K562 (cell line): ENCODE results near the gene PRR29. TPM values are rescaled to one million over a fixed set of nuclear protein-coding genes. Genes with fewer than 3 reads are reported as not detected.

Source experiments
- BHLHE40 ChIP-seq: IDR thresholded peaks from 2 replicates; pipeline ENCODE4 v1.6.1; 2011; ENCODE audit warnings: low read length, improper control_type of control experiment
- CREB1 ChIP-seq, 2 experiments: sonication (generic) in 1 of 2; formaldehyde crosslinking in 1 of 2; IDR thresholded peaks; 2 replicates each; pipeline versions ENCODE4 v1.6.1 to v1.8.0; 2012 to 2022; ENCODE audit warnings: inconsistent platforms in 1 of 2, mild to moderate bottlenecking in 1 of 2, missing genetic modification reagents in 1 of 2, moderate library complexity in 1 of 2
- HMGN3 ChIP-seq: IDR thresholded peaks from 2 replicates; pipeline ENCODE4 v1.6.1; 2011; ENCODE audit warnings: borderline replicate concordance, low read depth, mild to moderate bottlenecking, mixed read lengths, low read length; ENCODE audit not compliant: insufficient read length; ENCODE audit errors: extremely low read depth
- IRF9 ChIP-seq: fragments of 450-650 bp; IDR thresholded peaks from 2 replicates; pipeline ENCODE4 v1.6.1; 2016; ENCODE audit warnings: missing biosample characterization, missing genetic modification characterization
- MAX ChIP-seq: sonication (generic); formaldehyde crosslinking; IDR thresholded peaks from 2 replicates; pipeline ENCODE4 v1.9.0; 2022; ENCODE audit warnings: mild to moderate bottlenecking, missing genetic modification reagents
- MCM5 ChIP-seq: fragments of 450-650 bp; IDR thresholded peaks from 2 replicates; pipeline ENCODE4 v1.6.1; 2016; ENCODE audit warnings: low read depth
- MITF ChIP-seq: IDR thresholded peaks from 2 replicates; pipeline ENCODE4 v1.6.1; 2014; ENCODE audit warnings: antibody characterized with exemption
- MNT ChIP-seq, 2 experiments: fragments of 450-650 bp; conservative IDR thresholded peaks; 2 replicates each; pipeline ENCODE4 v1.6.1; 2017; ENCODE audit warnings: mild to moderate bottlenecking in 2 of 2, moderate library complexity in 2 of 2
- MXI1 ChIP-seq: IDR thresholded peaks from 2 replicates; pipeline ENCODE4 v1.6.1; 2011; ENCODE audit warnings: low read depth, mild to moderate bottlenecking, improper control_type of control experiment, low read length
- MYC ChIP-seq, 2 experiments: fragments of 250-450 bp in 1 of 2; sonication (Bioruptor Pico) in 1 of 2; IDR thresholded peaks; 2 replicates each; pipeline versions ENCODE4 v1.5.1 to v1.6.1; 2012 to 2021; ENCODE audit warnings: low read depth in 2 of 2, borderline replicate concordance in 1 of 2, improper control_type of control experiment in 1 of 2, low read length in 1 of 2, mild to moderate bottlenecking in 1 of 2, moderate library complexity in 1 of 2
- NFRKB ChIP-seq: fragments of 450-650 bp; IDR thresholded peaks from 2 replicates; pipeline ENCODE4 v1.6.1; 2016; ENCODE audit warnings: low read depth
- POLR2G ChIP-seq: fragments of 200-400 bp; formaldehyde crosslinking; IDR thresholded peaks from 2 replicates; pipeline ENCODE4 v1.6.1; 2017; ENCODE audit warnings: low read depth, mild to moderate bottlenecking, antibody characterized with exemption, low read length, moderate library complexity
- SOX6 ChIP-seq: fragments of 450-650 bp; IDR thresholded peaks from 2 replicates; pipeline ENCODE4 v1.6.1; 2014; ENCODE audit warnings: mild to moderate bottlenecking
- TGIF2 ChIP-seq: sonication (generic); formaldehyde crosslinking; IDR thresholded peaks from 2 replicates; pipeline ENCODE4 v1.8.1; 2022; ENCODE audit warnings: mild to moderate bottlenecking, missing genetic modification reagents, moderate library complexity
- ZNF143 ChIP-seq: sonication (generic); formaldehyde crosslinking; IDR thresholded peaks from 2 replicates; pipeline ENCODE4 v1.9.0; 2022; ENCODE audit warnings: mild to moderate bottlenecking, missing genetic modification reagents
- ZNF408 ChIP-seq: fragments of 250-450 bp; sonication (Bioruptor Pico); IDR thresholded peaks from 2 replicates; pipeline ENCODE4 v1.4.0; 2020; ENCODE audit warnings: low read depth, mild to moderate bottlenecking, moderate library complexity
- ZNF740 ChIP-seq, 3 experiments: fragments of 200-800 bp in 1 of 3; sonication (Bioruptor generic) in 1 of 3; sonication (generic) in 1 of 3; formaldehyde crosslinking in 1 of 3; IDR thresholded peaks; 2 replicates each; pipeline versions ENCODE4 v1.6.1 to v1.8.0; 2016 to 2022; ENCODE audit warnings: mild to moderate bottlenecking in 2 of 3, missing compliant biosample characterization in 2 of 3, missing genetic modification characterization in 2 of 3, missing genetic modification reagents in 1 of 3
- polyA plus RNA-seq, 8 experiments: library from polyadenylated mRNA; depleted of rRNA in 4 of 8; stranded (reverse) in 5 of 8; unstranded in 3 of 8; fragments of >200 nt; fragmentation: Nextera tagmentation in 2 of 8; fragmentation: Illumina TruSeq in 1 of 8; extraction: Ambion mirVana in 2 of 8; extraction: Trizol in 1 of 8; gene quantifications; 2 replicates each; pipeline versions ENCODE4 v1.2.1 to v1.2.3, GENCODE V29; 2011 to 2014; ENCODE audit warnings: inconsistent platforms in 1 of 8, missing spikeins in 1 of 8
- total RNA-seq, 7 experiments: library from RNA; depleted of rRNA in 6 of 7; stranded (reverse); fragments of >200 nt in 6 of 7; fragmentation: Illumina TruSeq in 2 of 7; extraction: Trizol in 2 of 7; gene quantifications; 2 replicates each; pipeline versions ENCODE4 v1.2.1 to v1.2.3, GENCODE V29; 2011 to 2021; ENCODE audit warnings: low replicate concordance in 1 of 7
- TF ChIP-seq, protein P1 (sequence below): fragments of 200-800 bp; sonication (Bioruptor generic); IDR thresholded peaks from 2 replicates; pipeline ENCODE4 v1.6.1; 2017; ENCODE audit warnings: missing genetic modification characterization, missing compliant biosample characterization

PRR29 gene
- total and polyA plus RNA-seq, 9 of the 15 experiments (the other 6 are each of a cell fraction or from before 2014, with no cell fraction given): 0.08 to 0.58 (median 0.15) TPM; not detected in 5

DNA sequence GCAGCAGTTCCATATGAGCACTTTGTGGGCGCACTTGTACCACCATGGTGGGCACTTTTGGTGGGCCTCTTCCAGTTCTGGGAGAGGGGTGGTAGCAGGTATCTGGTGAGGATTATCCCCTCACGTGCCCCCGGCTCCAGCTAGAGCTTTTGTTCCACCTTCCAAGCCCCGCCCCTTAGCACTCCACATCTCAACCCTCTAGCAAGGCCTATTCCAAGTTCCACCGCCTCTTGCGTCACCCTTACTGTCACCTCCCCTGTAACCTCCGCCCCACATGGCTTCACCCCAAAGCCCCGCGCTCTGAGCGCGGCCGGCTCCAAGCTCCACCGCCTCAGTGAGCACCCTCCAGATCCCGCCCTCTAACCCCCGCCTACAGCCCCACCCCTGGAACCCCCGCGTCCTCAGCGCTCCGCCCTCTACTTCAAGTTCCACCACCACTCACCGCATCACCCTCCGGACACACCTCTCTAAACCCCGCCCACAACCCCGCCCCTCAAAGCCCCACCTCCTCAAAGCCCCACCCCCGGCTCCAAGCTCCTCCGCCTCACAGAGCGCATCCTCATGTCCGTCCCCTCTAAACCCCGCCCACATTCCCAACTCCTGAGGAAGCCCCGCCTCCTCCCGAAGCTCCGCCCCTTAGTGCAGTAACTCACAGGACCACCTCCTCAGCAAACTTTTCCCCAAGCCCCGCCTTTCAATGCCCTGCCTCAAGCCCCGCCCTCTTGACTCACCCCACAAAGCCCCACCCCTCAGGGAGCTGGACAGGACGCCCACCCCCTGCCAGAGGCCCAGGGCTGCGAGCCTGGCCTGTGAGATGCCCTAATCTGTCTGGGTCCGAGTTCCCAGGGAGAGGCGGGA, 36.6 kb upstream of the PRR29 start (continued):
- TF ChIP-seq MNT (conservative IDR thresholded peaks at IDR 0.05): peak in 1 of 2 experiments; percentile 75; a peak in 3 of 4 replicates
- TF ChIP-seq POLR2G: peak; percentile 41
- peak; percentile 33 for TF ChIP-seq HMGN3
- peak; percentile 87 for TF ChIP-seq MYC (IDR thresholded peaks at IDR 0.05; ENCODE audit: low read depth, low read length)
- TF ChIP-seq MYC (CRISPR knock-in tag; IDR thresholded peaks at IDR 0.05; ENCODE audit: borderline replicate concordance, low read depth): no peak
- no peak for TF ChIP-seq ZNF408 (CRISPR knock-in tag)
- peak; percentile 62 for TF ChIP-seq SOX6
- no peak for TF ChIP-seq ZNF740 (CRISPR knock-in tag; IDR thresholded peaks at IDR 0.05)
- no peak for TF ChIP-seq ZNF740 (tag; IDR thresholded peaks at IDR 0.05)
- TF ChIP-seq CREB1 (IDR thresholded peaks at IDR 0.05): 0 out of 2 replicates have a peak, but pooled peaks have one; percentile 29
- TF ChIP-seq CREB1 (CRISPR knock-in tag; IDR thresholded peaks at IDR 0.05): no peak
- TF ChIP-seq ZNF143 (CRISPR knock-in tag): no peak
- TF ChIP-seq MXI1: peak; percentile 14; the same call in 1 of the 2 replicates
- TF ChIP-seq IRF9 (tag): 0 out of 2 replicates have a peak, but pooled peaks have one; percentile 45
- 0 out of 2 replicates have a peak, but pooled peaks have one; percentile 6 for TF ChIP-seq NFRKB
- no peak for TF ChIP-seq MCM5
- no peak for TF ChIP-seq MITF
- TF ChIP-seq, protein P1, sequence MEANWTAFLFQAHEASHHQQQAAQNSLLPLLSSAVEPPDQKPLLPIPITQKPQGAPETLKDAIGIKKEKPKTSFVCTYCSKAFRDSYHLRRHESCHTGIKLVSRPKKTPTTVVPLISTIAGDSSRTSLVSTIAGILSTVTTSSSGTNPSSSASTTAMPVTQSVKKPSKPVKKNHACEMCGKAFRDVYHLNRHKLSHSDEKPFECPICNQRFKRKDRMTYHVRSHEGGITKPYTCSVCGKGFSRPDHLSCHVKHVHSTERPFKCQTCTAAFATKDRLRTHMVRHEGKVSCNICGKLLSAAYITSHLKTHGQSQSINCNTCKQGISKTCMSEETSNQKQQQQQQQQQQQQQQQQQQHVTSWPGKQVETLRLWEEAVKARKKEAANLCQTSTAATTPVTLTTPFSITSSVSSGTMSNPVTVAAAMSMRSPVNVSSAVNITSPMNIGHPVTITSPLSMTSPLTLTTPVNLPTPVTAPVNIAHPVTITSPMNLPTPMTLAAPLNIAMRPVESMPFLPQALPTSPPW: peak; percentile 79
- no peak for TF ChIP-seq TGIF2 (CRISPR knock-in tag)
- peak; percentile 91 for TF ChIP-seq BHLHE40
- TF ChIP-seq MAX: no peak
